Glutamatergic neuron (in vitro differentiated cells): ENCODE data around the gene VEGFA. TPM values are rescaled to one million over a fixed set of nuclear protein-coding genes. Genes with fewer than 3 reads are reported as not detected.

Experiments used
- DNase-seq: peaks from one replicate; pipeline ENCODE4 v3.0.0; 2022
- H3K27ac Mint-ChIP-seq: one replicate; pipeline ENCODE4 v1.8.0; 2020; ENCODE audit warnings: mild to moderate bottlenecking, mixed read lengths, inconsistent platforms; ENCODE audit not compliant: unreplicated experiment
- H3K27me3 Mint-ChIP-seq: one replicate; pipeline ENCODE4 v1.8.0; 2020; ENCODE audit warnings: mild to moderate bottlenecking, moderate library complexity, mixed read lengths, inconsistent platforms; ENCODE audit not compliant: unreplicated experiment
- H3K36me3 Mint-ChIP-seq: one replicate; pipeline ENCODE4 v1.8.0; 2020; ENCODE audit warnings: mild to moderate bottlenecking, mixed read lengths, inconsistent platforms; ENCODE audit not compliant: unreplicated experiment
- H3K4me1 Mint-ChIP-seq: one replicate; pipeline ENCODE4 v1.8.0; 2020; ENCODE audit warnings: mild to moderate bottlenecking, low read depth, mixed read lengths, inconsistent platforms; ENCODE audit not compliant: unreplicated experiment
- H3K4me3 Mint-ChIP-seq: one replicate; pipeline ENCODE4 v1.8.0; 2020; ENCODE audit warnings: mild to moderate bottlenecking, mixed read lengths, inconsistent platforms; ENCODE audit not compliant: unreplicated experiment
- H3K9me3 Mint-ChIP-seq: one replicate; pipeline ENCODE4 v1.8.0; 2020; ENCODE audit warnings: mild to moderate bottlenecking, moderate library complexity, mixed read lengths, inconsistent platforms; ENCODE audit not compliant: unreplicated experiment
- CTCF ChIP-seq: fragments of 200-600 bp; sonication (generic); IDR thresholded peaks from one replicate; pipeline ENCODE4 v1.5.0; 2021; ENCODE audit not compliant: partially characterized antibody, unreplicated experiment
- total RNA-seq: library from RNA; stranded (reverse); fragmentation: NEBNext Ultra II Directional; extraction: Animal tissue kit (Norgen Biotek cat#: 25700); gene quantifications from one replicate; pipeline ENCODE4 v1.2.1, GENCODE V29; 2021; ENCODE audit not compliant: unreplicated experiment

Gene VEGFA
- total RNA-seq, 1 donor from 2014 or later = 21.6 TPM

- TF ChIP-seq CTCF = no peak
- H3K27ac Mint-ChIP-seq = no peak overlapping the region
- no peak overlapping the region for H3K4me3 Mint-ChIP-seq
- peaks cover 5% of the 10 kb centered on the region for H3K9me3 Mint-ChIP-seq
- no peak for DNase-seq
- peaks cover 9% of the 10 kb centered on the region for H3K4me1 Mint-ChIP-seq
- no peaks in the 10 kb centered on the region for H3K36me3 Mint-ChIP-seq
- H3K27me3 Mint-ChIP-seq = peaks cover 5% of the 10 kb centered on the region
Measured at GRCh38 chr6:43741829-43742228, 28.2 kb upstream of the VEGFA start.

GRCh38 chr6:43742285-43742684, 27.7 kb upstream of the VEGFA start:
- Mint-ChIP-seq H3K27me3 (peaks cover 5% of the 10 kb centered on the region), H3K9me3 (peaks cover 6% of the 10 kb centered on the region), H3K36me3 (no peaks in the 10 kb centered on the region), H3K4me3 (no peak overlapping the region), H3K4me1 (peaks cover 9% of the 10 kb centered on the region), H3K27ac (no peak overlapping the region)
- DNase-seq = no peak
- no peak for TF ChIP-seq CTCF

DNA sequence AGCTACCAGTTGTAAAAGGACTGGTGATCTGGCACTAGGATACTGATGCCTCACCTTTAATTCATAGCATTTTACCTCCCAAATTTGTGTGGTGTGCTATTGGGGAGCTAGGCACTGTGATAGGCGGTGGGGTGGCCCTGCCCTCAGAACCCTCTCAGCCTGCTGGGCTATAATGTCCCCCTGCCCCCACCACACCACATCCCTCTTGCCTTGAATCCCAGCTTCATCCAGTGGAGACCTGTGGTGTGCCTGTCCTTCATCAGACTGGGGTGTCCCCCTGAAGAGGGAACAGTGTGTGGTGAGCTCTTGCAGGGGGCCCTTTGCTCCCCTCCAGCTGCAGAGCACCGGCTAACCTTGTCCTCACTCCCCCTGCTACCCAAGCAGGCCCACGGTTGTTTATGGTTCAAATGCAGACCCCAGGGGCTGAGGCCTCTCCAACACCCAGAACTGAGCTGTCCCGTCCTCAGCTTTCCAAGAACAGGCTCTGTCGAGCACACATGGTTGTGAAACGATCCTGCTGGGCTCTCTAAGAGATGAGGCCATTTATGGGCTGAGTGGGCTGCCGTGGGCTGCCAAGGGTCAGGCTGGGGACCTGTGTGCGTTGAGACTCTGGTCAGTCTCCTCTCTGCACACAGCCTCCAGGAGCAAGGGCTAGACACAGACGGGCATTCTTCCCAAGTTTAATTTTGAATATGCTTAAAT, 26.9 kb upstream of the VEGFA start:
- Mint-ChIP-seq H3K27me3 (peaks cover 5% of the 10 kb centered on the region), H3K27ac (no peak overlapping the region), H3K4me1 (peaks cover 9% of the 10 kb centered on the region), H3K9me3 (peaks cover 6% of the 10 kb centered on the region), H3K36me3 (no peaks in the 10 kb centered on the region), H3K4me3 (no peak overlapping the region)
- no peak for TF ChIP-seq CTCF
- no peak for DNase-seq

- Mint-ChIP-seq H3K9me3 (peaks cover 6% of the 10 kb centered on the region), H3K4me3 (no peak overlapping the region), H3K4me1 (peaks cover 9% of the 10 kb centered on the region), H3K27me3 (peaks cover 5% of the 10 kb centered on the region), H3K27ac (no peak overlapping the region), H3K36me3 (no peaks in the 10 kb centered on the region)
- TF ChIP-seq CTCF = no peak
- no peak for DNase-seq
Measured at GRCh38 chr6:43743682-43744381, 26.2 kb upstream of the VEGFA start.

GRCh38 chr6:43744491-43744890, 25.5 kb upstream of the VEGFA start:
- Mint-ChIP-seq H3K27me3 (peaks cover 5% of the 10 kb centered on the region), H3K9me3 (peaks cover 5% of the 10 kb centered on the region), H3K27ac (no peak overlapping the region), H3K36me3 (no peaks in the 10 kb centered on the region), H3K4me1 (peaks cover 9% of the 10 kb centered on the region), H3K4me3 (no peak overlapping the region)
- no peak for TF ChIP-seq CTCF
- DNase-seq = no peak
